ENCODE results near the gene KDM4B. TPM values are rescaled to one million over a fixed set of nuclear protein-coding genes. Genes with fewer than 3 reads are reported as not detected.
A peak's percentile ranks its signal among the peaks of the same experiment; 100 is the strongest.

KDM4B gene
- total and polyA plus RNA-seq, 9 donors = 5.2 to 62.9 (median 46.4) TPM

GRCh38 chr19:4986056-4986455, 17.1 kb downstream of the KDM4B start:
- intact Hi-C loops (cut with DNase I) = loop anchor here in 1 of 4 donors (5.0 kb wide), 1 partner anchor 36 kb away; no protein-coding TSS in a partner anchor
- no peaks in the 10 kb centered on the region for H3K36me3 ChIP-seq
- no peaks in the 10 kb centered on the region for H3K9me3 ChIP-seq
- 87% methylated on average over 19 of the region's 19 CpGs for WGBS, 3 donors
- H3K27ac ChIP-seq = no peak overlapping the region
- H3K4me3 ChIP-seq = no peak overlapping the region
- no peak for TF ChIP-seq EP300 (IDR thresholded peaks at IDR 0.05)
- no peak for TF ChIP-seq POLR2A (IDR thresholded peaks at IDR 0.05)
- no peak for TF ChIP-seq CTCF (IDR thresholded peaks at IDR 0.05)
- peak in 1 of 5 donors; percentile 25 for DNase-seq
- no peaks in the 10 kb centered on the region for H3K27me3 ChIP-seq
- peaks cover 28% of the 10 kb centered on the region for H3K4me1 ChIP-seq (ENCODE audit: insufficient read depth)

- Histone ChIP-seq H3K27me3 (no peaks in the 10 kb centered on the region), H3K27ac (no peak overlapping the region), H3K9me3 (no peaks in the 10 kb centered on the region), H3K4me3 (no peak overlapping the region), H3K4me1 (ENCODE audit: insufficient read depth) (peaks cover 28% of the 10 kb centered on the region), H3K36me3 (no peaks in the 10 kb centered on the region)
- 86% methylated on average over 18 to 19 of the region's 19 CpGs for WGBS, 3 donors
- TF ChIP-seq POLR2A (IDR thresholded peaks at IDR 0.05) (no peak), EP300 (IDR thresholded peaks at IDR 0.05) (no peak), CTCF (IDR thresholded peaks at IDR 0.05) (no peak)
- intact Hi-C loops (cut with DNase I) = loop anchor here in 1 of 4 donors (5.0 kb wide), 1 partner anchor 36 kb away; no protein-coding TSS in a partner anchor
- DNase-seq = peak in 1 of 5 donors; percentile 34
Measured at GRCh38 chr19:4986471-4986891, 17.6 kb downstream of the KDM4B start.

GRCh38 chr19:4987256-4987655, 18.3 kb downstream of the KDM4B start:
- TF ChIP-seq POLR2A (IDR thresholded peaks at IDR 0.05) (no peak), CTCF (IDR thresholded peaks at IDR 0.05) (no peak), EP300 (IDR thresholded peaks at IDR 0.05) (no peak)
- Histone ChIP-seq H3K4me3 (no peak overlapping the region), H3K9me3 (no peaks in the 10 kb centered on the region), H3K27ac (no peak overlapping the region), H3K4me1 (ENCODE audit: insufficient read depth) (peaks cover 28% of the 10 kb centered on the region), H3K36me3 (no peaks in the 10 kb centered on the region), H3K27me3 (no peaks in the 10 kb centered on the region)
- 27 to 31% (median 28%) methylated on average over 11 of the region's 11 CpGs for WGBS, 3 donors
- intact Hi-C loops (cut with DNase I) = loop anchor here in 1 of 4 donors (5.0 kb wide), 1 partner anchor 35 kb away; no protein-coding TSS in a partner anchor
- DNase-seq = peak in 1 of 5 donors; percentile 36

- H3K27me3 ChIP-seq = no peaks in the 10 kb centered on the region
- H3K4me1 ChIP-seq (ENCODE audit: insufficient read depth) = peaks cover 28% of the 10 kb centered on the region
- intact Hi-C loops (cut with DNase I) = loop anchor here in 1 of 4 donors (5.0 kb wide), 1 partner anchor 34 kb away; no protein-coding TSS in a partner anchor
- no peak overlapping the region for H3K27ac ChIP-seq
- H3K36me3 ChIP-seq = no peaks in the 10 kb centered on the region
- TF ChIP-seq POLR2A (IDR thresholded peaks at IDR 0.05) = no peak
- no peak for TF ChIP-seq EP300 (IDR thresholded peaks at IDR 0.05)
- no peak for TF ChIP-seq CTCF (IDR thresholded peaks at IDR 0.05)
- no peaks in the 10 kb centered on the region for H3K9me3 ChIP-seq
- no peak overlapping the region for H3K4me3 ChIP-seq
- 50 to 60% (median 57%) methylated on average over 24 of the region's 24 CpGs for WGBS, 3 donors
- DNase-seq = peak in 2 of 5 donors; percentile 28 to 33
Measured at GRCh38 chr19:4987692-4988370, 18.9 kb downstream of the KDM4B start.
